Stimulated activated CD4-positive, alpha-beta T cell treated with anti-CD3 and anti-CD28 coated beads, TNF-alpha, amount 100 ng/mL, for 4 hours (primary cell): Measurements from ENCODE around the gene ARID1B.

Experiments used
- DNase-seq, 3 experiments: peaks; one replicate each; pipeline ENCODE4 v3.0.0-alpha.2; 2020; ENCODE audit warnings: low read depth in 3 of 3

Gene ARID1B

DNA sequence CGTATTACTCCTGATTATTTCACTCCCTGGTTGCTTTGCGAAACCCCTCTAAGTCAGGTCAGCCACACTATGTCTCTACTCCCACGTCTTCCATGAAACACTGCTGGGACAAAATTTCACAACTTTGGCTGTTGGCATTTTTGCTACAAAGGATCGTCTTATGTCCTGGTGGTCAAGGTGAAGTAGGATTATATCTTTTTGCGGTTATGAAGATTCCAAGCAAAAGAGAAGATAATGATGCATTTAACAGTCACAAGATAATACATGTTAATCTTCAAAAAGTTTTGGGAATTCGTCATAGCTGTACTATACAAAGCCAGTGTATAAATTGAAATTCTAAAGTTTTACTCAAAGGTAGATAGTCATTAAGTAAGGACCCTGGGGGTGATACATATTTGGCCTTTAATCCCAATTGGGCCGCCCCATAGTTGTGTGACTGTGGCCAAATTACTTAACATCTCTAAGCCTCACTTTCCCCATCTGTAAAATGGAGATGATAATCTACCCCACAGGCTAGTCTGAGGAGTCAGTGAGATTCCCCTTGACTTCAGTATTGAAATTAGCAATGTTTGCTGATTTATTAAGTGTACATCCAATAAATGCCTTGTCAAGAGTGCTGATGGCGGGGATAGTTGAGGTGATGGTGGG, 212.1 kb downstream of the ARID1B start:
- no peak for DNase-seq

DNA sequence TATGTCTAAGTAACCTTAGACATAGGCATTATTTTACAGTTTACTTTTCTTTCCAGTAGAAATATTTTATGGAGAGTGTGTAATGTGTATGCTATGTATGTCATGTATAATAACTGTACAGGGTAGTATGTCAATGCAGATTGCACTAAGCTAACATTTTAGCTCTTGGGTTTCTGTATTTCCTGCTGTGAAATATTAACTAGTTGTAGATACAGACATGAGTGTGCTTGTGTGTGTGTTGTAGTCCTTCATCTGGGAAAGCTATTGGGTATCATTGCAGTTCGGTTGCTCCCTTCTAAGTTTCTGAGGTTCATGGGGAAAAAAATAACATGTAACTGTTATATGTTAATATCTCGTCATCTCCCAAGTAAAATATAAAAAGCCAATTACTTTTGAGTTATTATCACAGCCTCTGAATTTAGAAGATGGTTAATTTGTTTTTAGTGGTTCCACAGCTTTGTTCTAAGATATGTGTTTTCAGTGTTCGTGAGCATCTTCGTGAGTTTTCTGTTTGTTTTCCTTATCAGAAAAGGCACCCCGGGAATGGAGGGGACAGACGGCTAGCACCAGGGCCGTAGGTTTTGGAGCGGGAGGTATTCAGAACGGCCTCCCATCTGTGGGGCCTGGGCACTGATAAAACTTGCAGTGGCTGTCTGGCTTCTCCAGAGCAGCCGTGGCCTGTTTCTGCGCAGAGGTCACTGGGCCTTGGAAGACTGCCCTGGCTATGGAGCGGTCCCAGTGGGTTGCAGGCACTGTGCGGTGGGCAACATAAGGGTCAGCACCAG, 215.0 kb downstream of the ARID1B start:
- no peak for DNase-seq

DNA sequence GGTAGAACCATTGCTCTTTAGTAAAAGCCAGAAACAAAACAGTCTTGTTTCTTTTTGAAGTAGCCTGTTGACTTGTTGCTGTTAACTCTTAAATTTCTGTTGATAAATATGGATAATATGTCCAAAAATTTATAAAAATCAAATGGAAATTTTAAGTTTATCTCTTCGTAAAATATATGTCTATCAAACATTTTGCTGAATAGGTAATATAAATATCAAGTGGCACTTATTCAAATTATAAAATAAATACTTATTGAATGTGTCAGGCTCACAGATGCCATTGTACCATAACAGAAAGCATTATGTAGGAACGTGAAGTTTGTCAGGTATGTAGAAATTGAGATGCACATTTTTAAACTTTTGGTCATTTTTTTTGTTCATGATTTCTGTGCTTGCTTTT, 216.5 kb downstream of the ARID1B start:
- DNase-seq = no peak

DNA sequence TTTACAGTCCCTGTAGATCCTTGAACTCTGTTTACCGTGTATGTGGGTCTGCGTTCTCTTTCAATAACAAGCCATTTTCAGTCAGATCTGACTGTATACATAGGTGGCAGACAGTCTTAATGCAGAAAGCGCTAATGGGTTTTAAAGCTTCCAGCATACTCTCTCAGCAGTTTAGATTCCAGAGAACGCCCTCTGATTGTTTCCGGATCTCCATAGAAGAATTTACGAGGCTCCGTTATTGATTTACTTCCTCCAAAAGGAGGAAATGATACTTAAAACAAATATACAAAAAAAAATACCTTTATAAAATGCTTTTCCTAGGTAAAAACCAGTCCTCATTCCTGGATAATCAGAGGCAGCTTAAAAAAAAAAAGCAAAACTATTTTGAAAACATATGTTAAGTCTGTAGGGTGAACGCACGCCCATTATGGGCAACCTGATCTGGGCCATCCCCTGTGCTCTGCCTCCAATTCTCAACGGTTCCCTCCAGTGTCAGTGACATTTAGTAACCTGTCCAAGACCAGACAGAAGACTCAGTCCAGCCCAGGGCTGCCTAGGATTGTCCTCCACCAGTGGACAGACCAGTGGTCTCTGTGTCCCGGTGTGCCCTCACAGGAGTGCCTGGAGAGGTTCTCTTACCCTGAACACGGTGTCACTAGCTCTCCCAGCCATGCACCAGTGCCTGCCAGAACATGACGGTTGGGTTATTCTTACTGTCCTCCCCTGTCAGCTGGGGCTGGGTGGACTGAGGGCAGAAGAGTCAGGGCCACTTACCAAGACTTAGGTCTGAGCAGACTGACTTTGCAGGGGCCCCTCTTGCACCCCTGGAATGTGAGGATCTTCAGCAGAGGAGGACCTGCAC, 217.3 kb downstream of the ARID1B start:
- DNase-seq = no peak

DNA sequence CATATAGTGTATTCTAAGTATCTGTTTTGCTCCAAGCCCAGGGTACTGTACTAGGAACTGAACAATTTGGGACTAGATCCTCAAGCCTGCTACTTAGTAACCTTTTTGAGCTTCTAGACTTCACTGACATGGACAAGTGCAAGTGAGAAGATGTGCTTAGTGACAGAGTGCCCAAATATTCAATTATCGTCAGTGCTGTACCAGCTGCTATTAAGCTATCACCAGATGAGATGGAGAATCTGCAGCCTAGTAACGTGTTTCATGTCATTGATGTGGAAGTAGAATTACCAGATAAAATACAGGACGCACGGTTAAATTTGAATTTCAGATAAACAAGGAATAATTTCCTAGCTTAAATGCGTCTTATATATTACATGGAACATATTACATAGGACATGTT, 218.3 kb downstream of the ARID1B start:
- no peak for DNase-seq

DNA sequence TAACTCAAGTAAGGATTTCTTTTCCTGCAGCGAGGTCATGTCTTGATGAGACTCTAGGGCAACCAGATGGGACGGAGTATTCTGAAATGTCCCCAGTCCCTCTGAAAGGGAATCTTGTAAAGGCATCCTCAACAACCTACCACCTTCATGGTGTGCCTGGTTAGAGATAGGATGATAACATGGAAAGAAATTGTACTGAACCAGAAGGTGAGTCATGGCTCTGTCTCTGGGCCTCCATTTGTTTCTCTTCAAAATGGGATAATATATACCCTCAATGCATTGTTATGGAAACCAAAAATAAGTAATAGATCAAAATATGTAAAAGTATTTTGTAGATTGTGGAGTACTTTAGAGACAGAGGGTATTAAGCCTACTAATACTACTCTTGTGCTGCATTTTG, 219.1 kb downstream of the ARID1B start:
- DNase-seq = no peak

DNA sequence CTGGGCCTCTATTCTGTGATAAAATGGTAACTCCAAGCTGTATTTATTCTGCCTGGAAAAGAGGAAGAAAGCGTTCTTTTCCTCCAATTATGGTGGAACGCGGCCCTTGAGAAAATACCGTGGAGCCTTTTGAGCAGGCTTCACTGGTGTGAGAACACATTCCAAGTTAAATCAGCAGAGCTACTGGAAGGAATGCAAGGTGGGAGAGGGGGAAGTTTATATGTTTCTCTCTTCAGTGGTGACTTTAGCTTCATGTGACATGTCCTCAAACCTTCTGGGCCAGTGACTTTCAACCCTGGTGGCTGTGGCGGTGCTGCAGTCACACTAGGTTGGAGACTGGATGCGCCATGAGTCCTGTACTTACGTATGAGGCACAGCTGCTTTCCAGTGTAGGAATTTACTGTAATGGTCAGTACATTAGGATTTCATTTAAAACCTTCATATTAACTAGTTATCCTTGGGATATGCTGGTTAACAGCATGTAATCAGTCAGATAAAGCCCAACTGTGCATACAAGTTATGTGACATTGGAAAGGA, 221.7 kb downstream of the ARID1B start:
- DNase-seq = no peak

DNA sequence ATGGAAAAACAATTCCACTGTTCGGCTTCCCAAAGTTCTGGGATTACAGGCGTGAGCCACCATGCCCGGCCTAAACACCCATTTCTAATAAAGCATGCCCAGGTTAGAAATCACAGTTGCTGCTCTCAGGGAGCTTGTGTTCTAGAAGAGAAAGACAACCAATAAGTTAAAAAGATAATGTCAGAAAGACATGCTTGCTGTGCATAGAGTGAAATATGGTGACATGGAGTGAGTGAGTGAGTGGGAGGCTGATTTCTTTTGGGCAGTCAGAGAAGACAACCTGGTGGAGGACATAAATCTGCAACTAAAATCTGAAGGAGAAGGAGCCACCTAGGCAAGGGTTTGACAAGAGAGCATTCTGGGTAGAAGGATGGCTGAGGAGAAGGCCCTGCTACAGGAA, 222.6 kb downstream of the ARID1B start:
- no peak for DNase-seq

DNA sequence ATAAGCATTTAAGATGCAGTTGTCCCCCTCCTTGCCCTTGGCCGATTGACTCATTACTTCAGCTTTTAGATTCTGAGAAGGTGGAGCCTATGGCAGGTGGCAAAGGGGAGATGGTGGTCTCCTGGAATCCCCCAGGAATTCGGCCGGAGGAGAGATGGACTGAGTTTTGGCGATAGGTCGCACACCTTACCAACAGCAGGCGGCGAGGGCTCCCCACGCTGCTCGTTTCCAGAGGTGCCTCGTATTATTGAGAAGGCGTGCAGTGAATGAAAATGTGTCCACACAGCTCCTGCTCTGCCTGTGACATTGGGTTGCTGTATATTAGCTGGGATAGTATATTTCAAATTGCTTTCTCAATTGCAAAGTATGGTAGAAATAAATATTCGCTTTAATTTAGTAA, 224.5 kb downstream of the ARID1B start:
- DNase-seq = no peak

DNA sequence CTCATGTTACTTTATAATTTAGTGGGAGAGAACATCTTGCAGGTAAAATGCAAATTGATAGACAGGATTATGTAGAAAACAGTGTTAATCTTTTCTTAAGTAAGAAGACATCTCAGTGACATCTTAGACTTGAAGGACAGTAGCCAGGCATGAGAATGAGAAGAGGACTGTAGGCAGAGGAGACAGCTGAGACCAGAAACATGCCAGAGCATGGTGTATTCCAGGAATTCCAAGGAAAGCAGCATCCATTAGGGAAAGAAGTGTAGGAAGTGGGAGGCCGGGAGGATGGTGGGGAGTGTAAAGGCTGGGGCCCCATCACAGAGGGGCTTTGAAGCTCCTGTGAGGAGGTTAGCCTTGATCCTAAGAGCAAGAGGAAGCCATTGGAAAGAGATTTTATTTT, 225.6 kb downstream of the ARID1B start:
- no peak for DNase-seq

DNA sequence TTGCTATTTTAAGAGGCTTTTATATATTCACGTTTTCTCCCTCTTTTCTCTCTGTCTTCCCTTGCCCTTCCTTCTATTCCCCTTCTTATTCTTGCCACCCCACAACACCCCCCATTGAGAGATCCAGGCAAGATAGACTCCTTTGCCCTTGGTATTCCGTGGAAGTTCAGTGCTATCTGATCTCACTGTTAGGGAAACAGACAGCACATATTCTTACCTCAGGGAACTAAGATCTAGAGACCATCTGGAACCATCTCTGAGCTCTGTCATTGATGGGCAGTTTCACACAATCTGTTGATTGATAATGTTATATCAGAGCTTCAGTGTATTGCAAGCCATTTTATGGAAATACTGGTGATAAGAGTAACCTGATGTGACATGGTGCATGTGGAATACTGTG, 228.8 kb downstream of the ARID1B start:
- DNase-seq = no peak

DNA sequence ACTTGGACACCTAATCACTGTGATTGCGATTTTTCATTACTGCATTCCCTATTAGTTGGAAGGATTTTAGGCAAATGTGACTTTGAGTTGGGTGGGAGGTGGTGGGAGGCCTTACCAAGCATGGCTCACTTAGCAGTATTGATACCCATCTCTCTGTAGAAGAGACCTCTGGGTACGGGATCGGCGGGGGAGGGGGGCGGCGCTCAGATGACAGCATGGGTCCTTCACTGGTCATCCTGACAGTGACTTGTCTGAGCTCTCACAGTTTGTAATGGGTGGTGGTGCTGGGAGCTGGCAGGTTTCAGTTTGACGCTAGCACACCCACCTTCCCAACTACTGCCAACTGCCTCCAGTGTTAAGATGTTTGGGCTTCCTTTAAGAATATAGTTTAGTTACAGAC, 231.4 kb downstream of the ARID1B start:
- DNase-seq = no peak

DNA sequence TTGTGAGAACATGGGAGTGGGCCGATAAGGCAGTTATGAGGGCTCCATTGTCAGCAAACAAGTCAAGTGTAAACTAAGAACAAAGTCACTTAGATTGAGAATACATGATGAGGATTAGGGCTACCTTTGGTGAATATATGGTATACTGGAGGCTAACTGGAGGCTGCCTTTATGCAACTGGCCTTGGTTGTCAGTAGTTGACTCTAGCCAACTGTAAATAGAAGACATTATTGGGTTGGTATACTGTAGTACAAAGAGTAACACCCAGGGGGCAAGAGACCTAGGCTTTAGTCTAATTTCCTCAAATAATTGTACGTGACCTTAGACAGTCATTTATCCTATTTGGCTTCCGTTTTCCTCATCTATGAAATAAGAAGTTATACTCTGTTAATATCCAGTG, 235.2 kb downstream of the ARID1B start:
- DNase-seq = no peak

DNA sequence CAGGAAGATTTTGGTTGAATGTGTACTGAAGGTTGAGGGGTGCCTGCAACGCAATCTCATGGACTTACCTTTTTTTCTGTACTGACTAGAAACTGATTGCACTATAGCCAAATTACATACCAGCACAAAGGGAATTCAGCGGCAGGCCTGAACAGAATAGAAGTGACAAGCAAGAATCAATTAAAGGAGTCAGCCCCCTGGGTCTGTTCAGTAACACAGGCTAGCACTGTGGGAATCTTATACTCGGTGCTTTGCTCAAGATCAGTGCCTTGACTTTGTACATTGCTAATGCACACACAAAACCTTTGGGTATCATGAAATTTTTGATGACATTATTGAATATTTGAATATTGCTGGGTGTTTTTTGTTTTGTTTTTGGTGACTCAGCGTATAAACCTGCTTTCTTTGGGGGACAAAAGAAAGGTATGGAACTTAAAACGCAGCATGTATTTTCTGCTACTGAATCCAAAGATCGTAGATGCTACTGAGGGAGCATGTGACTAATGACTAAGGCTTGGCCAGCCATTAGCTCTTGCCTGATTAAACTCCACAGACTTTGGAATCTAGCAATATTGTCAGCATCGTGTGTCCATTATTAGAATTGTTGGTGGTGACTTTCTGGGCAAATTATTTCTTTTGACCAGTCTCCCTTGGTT, 236.6 kb downstream of the ARID1B start:
- no peak for DNase-seq

DNA sequence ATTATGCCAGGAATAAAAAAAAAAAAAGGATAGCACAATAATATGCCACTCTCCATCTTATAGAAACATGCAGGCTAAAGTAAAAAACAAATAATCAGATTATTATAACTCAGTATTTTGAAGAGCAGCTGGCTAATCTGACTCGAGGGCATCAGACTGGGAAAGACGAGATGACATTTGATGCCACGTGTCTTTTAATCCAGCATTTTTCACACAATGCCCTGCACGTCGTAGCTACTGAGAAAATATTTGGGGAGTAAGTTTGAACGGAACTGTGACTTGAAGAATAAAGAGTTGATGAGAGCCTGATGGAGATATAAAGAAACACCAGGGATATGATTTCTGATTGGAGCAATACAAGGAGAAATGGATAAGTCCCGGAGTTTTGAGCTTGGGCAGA, 237.7 kb downstream of the ARID1B start:
- no peak for DNase-seq

DNA sequence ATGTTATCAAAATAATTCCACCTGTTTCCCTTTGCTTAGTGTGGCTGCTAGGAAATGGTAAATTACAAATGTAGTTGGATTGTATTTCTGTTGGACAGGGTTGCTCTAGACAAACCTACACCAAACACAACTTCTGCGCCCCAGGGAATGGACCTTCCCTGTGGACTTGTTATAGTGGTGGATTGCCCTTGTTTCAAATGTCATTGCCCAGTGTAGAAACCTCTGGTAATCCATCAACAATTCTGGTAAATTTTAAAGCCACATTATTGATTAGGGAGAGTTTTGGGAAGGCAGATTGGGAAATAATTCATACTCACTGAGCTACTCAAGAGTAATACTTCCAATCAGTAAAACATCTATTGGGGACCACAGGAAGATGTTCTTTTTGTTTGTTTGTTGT, 239.8 kb downstream of the ARID1B start:
- no peak for DNase-seq

DNA sequence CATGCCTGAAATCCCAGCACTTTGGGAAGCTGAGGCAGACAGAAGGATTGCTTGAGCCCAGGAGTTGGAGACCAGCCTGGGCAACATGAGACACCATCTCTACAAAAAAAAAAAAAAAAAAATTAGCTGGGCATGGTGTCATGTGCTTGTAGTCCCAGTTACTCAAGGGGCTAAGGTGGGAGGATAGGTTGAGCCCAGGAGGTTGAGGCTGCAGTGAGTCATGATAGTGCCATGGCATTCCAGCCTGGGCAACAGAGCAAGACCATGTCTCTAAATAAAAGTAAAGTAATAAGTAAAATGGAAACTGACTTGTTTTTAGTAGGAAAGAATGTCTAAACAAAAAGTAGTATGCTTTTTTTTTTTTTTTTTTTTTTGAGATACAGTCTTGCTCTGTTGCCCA, 240.7 kb downstream of the ARID1B start:
- no peak for DNase-seq

DNA sequence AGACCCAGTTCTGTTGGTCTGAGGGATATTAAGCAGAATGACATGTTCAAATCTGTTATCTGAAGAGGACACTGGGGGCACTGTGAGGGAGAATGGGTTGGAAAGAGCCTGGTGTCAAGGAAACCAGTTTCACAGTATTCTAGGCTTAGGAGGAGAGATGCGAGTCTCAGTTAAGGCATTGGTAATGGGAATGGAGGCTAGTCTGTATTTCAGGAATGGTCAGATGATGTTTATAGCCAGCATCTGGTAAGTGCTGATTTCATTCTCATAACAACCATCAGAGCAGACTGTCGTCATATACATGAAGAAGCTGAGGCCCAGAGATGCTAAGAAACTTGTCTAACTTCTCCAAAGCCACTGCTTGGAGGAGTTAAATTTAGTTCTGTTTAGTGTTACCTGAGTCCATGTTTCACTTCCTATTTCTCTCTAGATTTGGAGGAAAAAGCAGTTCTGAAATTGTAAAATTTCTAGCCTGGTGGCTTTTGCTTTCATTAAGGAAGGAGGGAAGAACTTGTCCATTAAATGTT, 242.0 kb downstream of the ARID1B start:
- DNase-seq = no peak

DNA sequence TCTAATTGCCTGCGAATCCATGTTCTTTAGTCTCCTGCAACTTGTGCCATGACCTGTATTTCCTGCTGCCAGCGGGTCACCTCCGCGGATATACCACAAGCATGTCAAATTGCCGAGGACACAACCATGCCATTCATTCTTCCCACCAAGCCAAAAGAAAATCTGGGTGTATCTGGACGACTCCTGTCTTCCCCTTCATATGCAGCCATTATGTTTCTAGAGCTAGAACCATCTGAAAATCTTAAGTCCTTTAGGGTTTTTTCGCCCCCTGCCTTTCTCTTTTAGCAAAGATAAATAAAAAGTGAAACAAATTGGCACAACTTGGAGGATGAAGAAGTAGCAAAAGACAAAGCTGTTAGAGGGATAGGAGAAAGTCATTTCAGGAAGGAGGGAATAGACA, 242.6 kb downstream of the ARID1B start:
- DNase-seq = no peak

DNA sequence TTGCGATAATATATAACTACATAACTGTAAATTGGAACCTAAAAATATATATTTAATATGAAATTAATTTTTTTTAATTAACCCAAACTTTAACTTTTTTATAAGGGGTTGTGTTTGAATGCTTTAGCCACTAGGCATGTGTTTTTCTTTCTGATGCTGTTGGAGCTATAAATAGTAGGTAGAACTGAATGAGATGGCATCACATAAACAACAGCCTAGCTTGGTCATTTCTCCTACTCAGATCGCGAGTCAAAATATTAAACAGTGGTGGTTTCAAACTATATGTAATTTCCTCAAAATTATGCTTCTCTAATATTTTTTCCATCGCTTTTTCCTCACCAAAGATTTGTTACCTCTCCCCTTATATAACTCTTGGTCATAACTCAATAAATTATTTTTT, 243.2 kb downstream of the ARID1B start:
- no peak for DNase-seq

DNA sequence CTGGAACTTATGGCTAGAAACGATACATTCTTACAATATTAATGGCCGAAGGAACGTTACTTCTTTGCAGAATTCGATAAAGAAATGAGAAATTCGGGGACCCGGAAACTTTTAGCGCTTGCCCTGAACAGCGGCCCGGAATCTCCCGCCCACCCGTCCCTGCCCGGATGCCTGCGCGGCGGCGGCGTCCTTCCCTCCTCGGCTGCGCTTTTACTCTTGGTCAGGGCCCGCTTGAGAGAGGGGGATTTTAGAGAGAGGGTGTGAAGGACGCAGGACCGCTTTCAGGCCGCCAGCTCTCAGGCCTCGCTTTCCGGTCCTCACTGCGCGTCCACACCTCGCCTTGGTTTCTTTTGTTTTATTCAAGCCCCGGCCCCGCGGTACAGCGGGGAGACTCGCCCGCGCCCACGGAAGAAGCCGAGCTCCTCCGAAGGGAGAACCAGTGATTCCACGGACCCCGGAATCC, 243.7 kb downstream of the ARID1B start:
- DNase-seq = no peak
